GM12872 (cell line): ENCODE data around the gene KEL.

Experiments
- CTCF ChIP-seq: IDR thresholded peaks from 3 replicates; pipeline ENCODE4 v1.5.1; 2011; ENCODE audit warnings: low read depth, mild to moderate bottlenecking, low read length, moderate library complexity; ENCODE audit not compliant: insufficient read depth

KEL gene

GRCh38 chr7:142894985-142895593, 67.1 kb downstream of the KEL start:
- no peak for TF ChIP-seq CTCF

- no peak for TF ChIP-seq CTCF
Observed at GRCh38 chr7:142894112-142894984, 67.8 kb downstream of the KEL start.

GRCh38 chr7:142892951-142893350, 69.2 kb downstream of the KEL start:
- no peak for TF ChIP-seq CTCF

GRCh38 chr7:142891490-142892082, 70.6 kb downstream of the KEL start:
- no peak for TF ChIP-seq CTCF
